Measurements from ENCODE around the gene HOXB9. TPM values are rescaled to one million over a fixed set of nuclear protein-coding genes. Genes with fewer than 3 reads are reported as not detected.
A peak's percentile ranks its signal among the peaks of the same experiment; 100 is the strongest.

Gene HOXB9
- total and polyA plus RNA-seq, 4 donors: 19.8 to 413 (median 129) TPM

GRCh38 chr17:48592577-48592976, 33.6 kb downstream of the HOXB9 start:
- no peaks in the 10 kb centered on the region for H3K27me3 ChIP-seq (ENCODE audit: control insufficient read depth, insufficient read depth, low read length)
- 3% methylated on average over 11 of the region's 14 CpGs for WGBS (ENCODE audit: insufficient coverage)
- peak overlapping the region; percentile 94 for H3K4me3 ChIP-seq (ENCODE audit: low read depth, low read length)

GRCh38 chr17:48592057-48592514, 34.1 kb downstream of the HOXB9 start:
- Histone ChIP-seq H3K9me3 (ENCODE audit: control insufficient read depth, insufficient read depth, low read length) (no peaks in the 10 kb centered on the region), H3K4me1 (ENCODE audit: control insufficient read depth, insufficient read depth, low read length) (peaks cover 76% of the 10 kb centered on the region), H3K27me3 (ENCODE audit: control insufficient read depth, insufficient read depth, low read length) (no peaks in the 10 kb centered on the region), H3K4me3 (ENCODE audit: low read depth, low read length) (peak overlapping the region; percentile 94), H3K27ac (ENCODE audit: low read depth, low read length) (peak overlapping the region; percentile 99), H3K36me3 (ENCODE audit: control insufficient read depth, insufficient read depth, low read length) (peaks cover 51% of the 10 kb centered on the region)
- DNase-seq (ENCODE audit: low read depth in 4 of 6, low spot score in 6 of 6): no peak
- 11% methylated on average over 25 of the region's 33 CpGs for WGBS (ENCODE audit: insufficient coverage)

More at GRCh38 chr17:48592577-48592976, 33.6 kb downstream of the HOXB9 start:
- H3K36me3 ChIP-seq (ENCODE audit: control insufficient read depth, insufficient read depth, low read length): peaks cover 56% of the 10 kb centered on the region
- H3K9me3 ChIP-seq (ENCODE audit: control insufficient read depth, insufficient read depth, low read length): no peaks in the 10 kb centered on the region
- H3K27ac ChIP-seq (ENCODE audit: low read depth, low read length): peak overlapping the region; percentile 99
- H3K4me1 ChIP-seq (ENCODE audit: control insufficient read depth, insufficient read depth, low read length): peaks cover 76% of the 10 kb centered on the region
- no peak for DNase-seq (ENCODE audit: low read depth in 4 of 6, low spot score in 6 of 6)

GRCh38 chr17:48591255-48592056, 34.7 kb downstream of the HOXB9 start:
- no peaks in the 10 kb centered on the region for H3K27me3 ChIP-seq (ENCODE audit: control insufficient read depth, insufficient read depth, low read length)
- peak overlapping the region; percentile 99 for H3K27ac ChIP-seq (ENCODE audit: low read depth, low read length)
- DNase-seq (ENCODE audit: low read depth in 4 of 6, low spot score in 6 of 6): no peak
- no peaks in the 10 kb centered on the region for H3K9me3 ChIP-seq (ENCODE audit: control insufficient read depth, insufficient read depth, low read length)
- 56% methylated on average over 1 of the region's 10 CpGs for WGBS (ENCODE audit: insufficient coverage)
- peaks cover 75% of the 10 kb centered on the region for H3K4me1 ChIP-seq (ENCODE audit: control insufficient read depth, insufficient read depth, low read length)
- H3K4me3 ChIP-seq (ENCODE audit: low read depth, low read length): peak overlapping the region; percentile 94
- H3K36me3 ChIP-seq (ENCODE audit: control insufficient read depth, insufficient read depth, low read length): peaks cover 46% of the 10 kb centered on the region

GRCh38 chr17:48590607-48591161, 35.5 kb downstream of the HOXB9 start:
- DNase-seq (ENCODE audit: low read depth in 4 of 6, low spot score in 6 of 6): no peak
- Histone ChIP-seq H3K4me1 (ENCODE audit: control insufficient read depth, insufficient read depth, low read length) (peaks cover 75% of the 10 kb centered on the region), H3K9me3 (ENCODE audit: control insufficient read depth, insufficient read depth, low read length) (no peaks in the 10 kb centered on the region), H3K27ac (ENCODE audit: low read depth, low read length) (peak overlapping the region; percentile 99), H3K4me3 (ENCODE audit: low read depth, low read length) (peak overlapping the region; percentile 94), H3K36me3 (ENCODE audit: control insufficient read depth, insufficient read depth, low read length) (peaks cover 44% of the 10 kb centered on the region), H3K27me3 (ENCODE audit: control insufficient read depth, insufficient read depth, low read length) (no peaks in the 10 kb centered on the region)

DNA sequence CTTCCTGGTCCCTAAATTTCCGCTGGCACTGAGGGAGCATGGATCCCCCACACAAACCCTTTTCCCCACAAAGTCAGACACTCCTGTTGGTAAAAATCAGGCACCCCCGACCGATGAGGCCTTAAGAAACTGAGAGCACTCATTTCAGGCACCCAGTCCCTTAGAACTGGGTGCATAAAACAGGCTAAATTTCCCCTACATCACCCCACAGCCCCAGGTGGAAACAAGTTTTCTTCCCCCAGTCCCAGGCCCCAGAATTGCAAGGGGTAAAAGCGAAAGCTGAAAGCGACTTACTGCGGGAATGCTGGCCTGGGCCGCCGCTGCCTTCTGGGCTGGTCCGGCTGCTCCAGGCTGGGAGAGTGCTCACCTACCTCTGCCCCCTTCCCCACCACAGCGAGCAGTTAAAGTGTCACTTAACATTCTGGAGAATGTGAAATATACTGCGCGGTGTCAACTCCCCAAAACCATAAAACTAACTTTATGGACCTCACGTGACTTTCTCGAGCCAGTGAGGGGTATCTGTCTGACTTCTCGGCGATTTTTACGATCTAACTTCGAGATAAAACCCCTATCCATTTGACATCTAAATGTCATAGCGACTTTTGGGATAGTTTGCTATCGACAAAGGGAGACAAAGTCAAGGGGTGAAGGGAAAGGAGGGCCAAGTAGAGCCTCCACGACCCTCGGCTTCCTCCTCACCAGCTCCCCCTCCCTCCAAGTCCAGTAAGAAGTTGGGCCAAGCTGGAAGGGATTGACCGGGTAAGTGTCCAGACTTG, 36.1 kb downstream of the HOXB9 start, which contains the start of gene HOXB3:
Gene HOXB3 (minus strand): TSS at position 411 of the 776 bp plus-strand sequence. CDS start 37,767 bp downstream, outside the sequence.
- Histone ChIP-seq H3K4me3 (ENCODE audit: low read depth, low read length) (peak within 1 kb of the TSS; percentile 94), H3K36me3 (ENCODE audit: control insufficient read depth, insufficient read depth, low read length) (peaks cover 41% of the 10 kb centered on the region), H3K4me1 (ENCODE audit: control insufficient read depth, insufficient read depth, low read length) (peaks cover 76% of the 10 kb centered on the region), H3K27me3 (ENCODE audit: control insufficient read depth, insufficient read depth, low read length) (no peaks in the 10 kb centered on the region), H3K27ac (ENCODE audit: low read depth, low read length) (peak within 1 kb of the TSS; percentile 99), H3K9me3 (ENCODE audit: control insufficient read depth, insufficient read depth, low read length) (no peaks in the 10 kb centered on the region)
- DNase-seq (ENCODE audit: low read depth in 4 of 6, low spot score in 6 of 6): peak in 2 of 6 donors; percentile 60 to 91
- WGBS (ENCODE audit: insufficient coverage): 36% methylated on average over 10 of the region's 23 CpGs

DNA sequence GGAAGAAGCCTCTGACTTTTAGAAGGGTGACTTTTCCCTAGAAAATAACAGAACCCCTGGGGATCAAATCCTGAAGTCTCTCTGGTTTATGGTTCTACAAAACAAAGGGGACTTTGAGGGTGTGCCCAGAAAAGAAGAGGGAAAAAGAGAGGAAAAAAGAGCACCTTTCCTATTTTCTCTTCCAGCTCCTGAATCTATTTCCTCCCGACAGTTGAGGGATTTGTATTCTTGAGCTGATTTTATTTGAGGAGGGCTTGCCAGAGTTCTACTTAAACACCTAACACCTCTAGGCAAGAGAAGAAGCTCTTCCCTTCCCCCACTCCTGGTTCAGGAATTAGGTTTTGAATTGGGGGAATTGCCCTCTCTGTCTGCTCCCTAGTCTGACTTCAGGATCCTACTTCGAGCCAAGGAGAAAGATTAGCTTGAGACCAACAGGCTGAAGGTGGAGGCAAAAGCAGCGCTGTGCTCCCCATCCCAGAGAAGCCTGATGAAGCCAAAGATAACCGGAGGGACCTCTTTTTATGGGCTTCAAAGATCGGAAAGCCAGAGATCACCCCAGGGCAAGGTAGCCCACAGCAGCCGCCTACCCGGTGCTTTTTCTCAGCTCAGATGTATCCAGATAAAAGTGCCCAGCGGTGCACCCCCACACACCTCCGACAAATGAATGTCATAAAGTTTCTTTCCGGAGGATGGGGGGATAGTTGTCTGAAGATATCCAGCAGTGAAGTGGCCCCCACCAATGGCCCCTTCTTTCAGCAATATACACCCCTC, 36.9 kb downstream of the HOXB9 start:
- no peak for DNase-seq (ENCODE audit: low read depth in 4 of 6, low spot score in 6 of 6)
- Histone ChIP-seq H3K4me3 (ENCODE audit: low read depth, low read length) (peak overlapping the region; percentile 67), H3K27ac (ENCODE audit: low read depth, low read length) (peak overlapping the region; percentile 99), H3K4me1 (ENCODE audit: control insufficient read depth, insufficient read depth, low read length) (peaks cover 73% of the 10 kb centered on the region), H3K27me3 (ENCODE audit: control insufficient read depth, insufficient read depth, low read length) (no peaks in the 10 kb centered on the region), H3K9me3 (ENCODE audit: control insufficient read depth, insufficient read depth, low read length) (no peaks in the 10 kb centered on the region), H3K36me3 (ENCODE audit: control insufficient read depth, insufficient read depth, low read length) (peaks cover 33% of the 10 kb centered on the region)
- WGBS (ENCODE audit: insufficient coverage): 22% methylated on average over 5 of the region's 10 CpGs

GRCh38 chr17:48588528-48588927, 37.6 kb downstream of the HOXB9 start:
- no peaks in the 10 kb centered on the region for H3K9me3 ChIP-seq (ENCODE audit: control insufficient read depth, insufficient read depth, low read length)
- peaks cover 32% of the 10 kb centered on the region for H3K36me3 ChIP-seq (ENCODE audit: control insufficient read depth, insufficient read depth, low read length)
- WGBS (ENCODE audit: insufficient coverage): no CpG with 5 or more reads among the region's 2 CpGs
- peak overlapping the region; percentile 67 for H3K4me3 ChIP-seq (ENCODE audit: low read depth, low read length)
- peak in 1 of 6 donors; percentile 38 for DNase-seq (ENCODE audit: low read depth in 4 of 6, low spot score in 6 of 6)
- peaks cover 72% of the 10 kb centered on the region for H3K4me1 ChIP-seq (ENCODE audit: control insufficient read depth, insufficient read depth, low read length)
- H3K27me3 ChIP-seq (ENCODE audit: control insufficient read depth, insufficient read depth, low read length): no peaks in the 10 kb centered on the region
- peak overlapping the region; percentile 99 for H3K27ac ChIP-seq (ENCODE audit: low read depth, low read length)

- Histone ChIP-seq H3K36me3 (ENCODE audit: control insufficient read depth, insufficient read depth, low read length) (peaks cover 29% of the 10 kb centered on the region), H3K9me3 (ENCODE audit: control insufficient read depth, insufficient read depth, low read length) (no peaks in the 10 kb centered on the region), H3K27me3 (ENCODE audit: control insufficient read depth, insufficient read depth, low read length) (no peaks in the 10 kb centered on the region), H3K27ac (ENCODE audit: low read depth, low read length) (peak overlapping the region; percentile 99), H3K4me3 (ENCODE audit: low read depth, low read length) (peak overlapping the region; percentile 67), H3K4me1 (ENCODE audit: control insufficient read depth, insufficient read depth, low read length) (peaks cover 77% of the 10 kb centered on the region)
- DNase-seq (ENCODE audit: low read depth in 4 of 6, low spot score in 6 of 6): no peak
- WGBS (ENCODE audit: insufficient coverage): 14% methylated on average over 1 of the region's 2 CpGs
Measured at GRCh38 chr17:48588074-48588415, 38.1 kb downstream of the HOXB9 start.
